GM19455 (cell line): ENCODE results near the gene XDH.

Source experiments
- ATAC-seq: cut with Tn5 transposase; IDR thresholded peaks from one replicate; pipeline ENCODE4 v1.9.1; 2021; ENCODE audit not compliant: unreplicated experiment

The XDH gene

GRCh38 chr2:31366733-31367132 is 47.8 kb downstream of the XDH start:
- ATAC-seq: no peak

DNA sequence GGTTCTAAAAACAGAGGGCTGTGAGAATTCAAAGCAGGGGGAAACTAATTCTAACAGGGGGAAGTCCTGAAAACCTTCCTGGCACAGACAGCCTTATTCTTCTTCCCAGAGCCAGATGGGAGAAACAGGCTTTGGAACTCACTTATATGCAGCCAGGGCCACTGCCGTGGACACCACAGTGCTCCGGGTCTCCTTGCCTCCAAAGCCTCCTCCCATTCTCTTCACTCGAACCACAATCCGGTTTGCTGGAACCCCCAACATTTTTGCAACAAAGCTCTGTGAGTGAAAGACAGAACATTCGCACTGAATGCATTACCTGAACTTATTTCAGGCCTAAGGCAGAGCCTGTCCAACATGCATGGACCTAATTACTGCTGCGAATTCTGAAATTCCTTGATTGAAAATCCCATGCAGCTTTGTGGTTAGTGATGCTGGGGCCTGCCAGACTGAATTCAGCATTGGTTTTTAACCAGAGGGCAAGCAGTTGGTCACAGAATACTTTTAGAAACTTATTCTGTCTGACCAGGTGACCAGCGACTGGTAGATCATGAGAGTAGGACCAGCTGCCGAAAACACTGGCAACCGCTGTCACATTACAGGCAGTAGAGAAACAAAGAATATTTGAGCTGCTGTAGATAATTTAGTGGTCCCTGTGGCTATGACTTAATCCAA is 48.6 kb downstream of the XDH start:
- no peak for ATAC-seq

DNA sequence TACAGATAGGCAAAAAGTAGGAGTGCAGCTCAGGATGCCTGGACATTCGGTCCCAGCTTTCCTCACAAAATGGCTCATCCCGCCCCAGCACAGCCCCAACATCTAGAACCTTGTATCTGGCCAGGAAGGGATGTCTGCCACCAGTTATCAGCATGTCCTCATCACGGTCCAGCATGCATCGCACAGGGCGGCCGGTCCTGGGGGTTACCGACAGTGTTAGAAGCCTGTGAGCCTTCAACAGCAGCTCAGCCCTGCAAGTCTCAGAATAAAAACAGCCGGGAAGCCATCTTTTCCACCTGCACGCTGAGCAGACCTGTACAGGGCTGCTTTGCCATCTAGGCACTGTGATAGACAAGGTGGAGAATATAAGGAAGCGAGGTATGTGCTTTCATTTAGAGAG is 49.2 kb downstream of the XDH start:
- ATAC-seq: no peak

- ATAC-seq: no peak
Observed at GRCh38 chr2:31363956-31364750, 50.4 kb downstream of the XDH start.

DNA sequence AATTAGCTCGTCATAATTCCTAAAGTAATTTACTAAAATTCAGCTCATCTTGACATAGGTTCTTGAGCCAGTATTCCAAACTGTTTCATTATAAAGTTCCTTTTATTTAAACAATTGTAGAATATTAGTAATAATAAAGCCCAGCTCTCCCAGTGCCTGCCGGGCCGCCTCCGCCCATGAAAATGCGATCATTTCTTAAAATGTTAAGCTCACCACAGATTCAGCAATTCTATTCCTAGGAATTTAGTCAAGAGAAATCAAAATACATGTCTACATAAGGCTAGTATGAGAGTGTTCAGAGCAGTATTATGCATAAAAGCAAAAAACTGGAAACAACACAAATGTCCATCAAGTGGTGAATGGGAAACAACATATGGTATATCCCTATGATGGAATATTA is 52.0 kb downstream of the XDH start:
- ATAC-seq: no peak

DNA sequence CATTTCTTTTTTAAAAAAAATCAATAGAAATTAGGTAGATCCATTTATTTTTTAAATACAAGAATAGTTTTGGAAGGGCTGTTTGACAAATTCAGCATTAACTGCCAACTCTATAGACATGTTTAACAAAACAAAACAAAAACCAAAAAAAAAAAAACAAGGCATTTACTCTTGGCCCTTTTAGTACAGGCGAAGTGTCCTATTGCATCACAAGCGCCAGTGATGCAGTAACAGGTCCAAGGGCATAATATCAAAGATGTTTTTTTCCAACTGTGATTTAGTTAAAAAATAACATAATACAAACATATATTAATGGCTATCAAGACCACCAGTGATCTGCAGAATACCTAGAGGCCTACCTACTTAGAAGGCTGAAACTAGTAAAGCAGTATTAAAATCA is 55.3 kb downstream of the XDH start:
- no peak for ATAC-seq

DNA sequence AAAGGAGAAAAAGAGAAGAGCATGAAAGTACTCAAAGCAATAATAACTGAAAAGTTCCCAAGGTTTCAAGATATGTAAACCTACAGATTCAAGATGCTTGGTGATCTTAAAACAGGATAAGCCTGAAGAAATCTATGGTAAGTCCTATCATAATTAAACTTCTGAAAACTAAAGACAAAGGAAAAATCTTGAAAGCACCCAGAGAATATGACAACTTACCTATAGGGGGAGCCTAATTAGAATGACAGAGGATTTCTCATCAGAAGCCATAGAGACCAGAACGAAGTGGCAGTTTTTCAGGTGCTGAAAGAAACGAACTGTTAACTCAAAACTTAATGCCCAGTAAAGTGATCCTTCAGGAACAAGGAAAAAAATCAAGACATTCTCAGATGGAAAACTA is 59.7 kb downstream of the XDH start:
- no peak for ATAC-seq

GRCh38 chr2:31353179-31353578 is 61.4 kb downstream of the XDH start:
- no peak for ATAC-seq

DNA sequence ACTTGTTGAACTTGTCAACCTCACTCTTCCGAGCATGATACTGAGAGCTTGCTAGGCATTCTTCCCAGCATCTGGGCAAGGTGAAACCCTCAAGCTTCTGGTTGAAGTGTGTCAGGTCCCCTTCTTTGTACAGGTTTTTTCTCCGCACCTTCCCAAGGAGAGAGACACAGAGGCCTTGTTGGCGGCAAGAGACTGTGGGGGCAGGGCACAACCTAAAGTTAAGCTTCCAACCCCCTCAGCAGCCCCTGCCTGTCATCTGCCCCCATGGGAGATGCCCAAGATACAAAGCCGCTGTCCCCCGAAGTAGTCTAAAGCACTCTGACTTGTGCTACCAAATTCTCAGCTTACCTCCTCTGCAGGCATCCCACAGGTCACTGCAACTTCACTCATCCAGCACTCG is 64.9 kb downstream of the XDH start:
- ATAC-seq: no peak

- ATAC-seq: no peak
Observed at GRCh38 chr2:31349160-31349559, 65.4 kb downstream of the XDH start.

DNA sequence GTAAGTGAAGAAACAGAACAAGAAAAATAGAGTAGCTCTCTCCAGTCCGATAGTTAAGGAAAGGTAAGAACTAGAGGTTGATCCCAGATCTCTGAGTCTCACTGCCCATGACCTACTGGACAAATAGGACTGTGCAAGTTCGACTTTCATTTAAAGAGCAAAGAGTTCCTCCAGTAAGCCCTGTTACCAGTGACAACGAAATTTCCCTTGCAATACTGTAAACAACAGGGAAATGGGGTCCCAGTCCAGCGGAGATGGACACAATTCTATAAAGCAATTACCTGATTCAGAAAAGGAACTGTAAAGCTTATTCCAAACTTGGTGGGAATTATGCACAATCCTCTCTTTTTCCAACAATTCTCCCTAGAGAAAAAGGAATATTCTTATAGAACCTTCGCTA is 65.9 kb downstream of the XDH start:
- ATAC-seq: no peak

DNA sequence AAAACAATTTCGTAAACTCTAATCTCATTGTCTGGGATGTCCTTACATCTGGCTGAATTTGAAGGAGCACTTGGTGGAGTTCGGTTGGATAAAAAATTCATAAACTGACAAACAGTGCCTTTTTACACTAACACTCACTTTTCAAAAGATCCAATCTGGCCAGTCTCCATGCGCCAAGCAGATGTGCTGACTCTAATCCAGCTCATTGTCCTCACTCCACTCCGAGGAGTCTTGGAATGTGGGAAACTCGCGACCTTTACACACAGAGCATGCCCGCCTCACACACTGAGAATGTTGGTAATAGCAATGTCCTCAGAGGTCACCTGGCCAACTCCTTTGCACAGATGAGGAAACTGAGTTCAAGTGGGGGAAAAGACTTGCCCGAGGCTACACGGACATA is 66.8 kb downstream of the XDH start:
- ATAC-seq: no peak

GRCh38 chr2:31347319-31347718 is 67.2 kb downstream of the XDH start:
- ATAC-seq: no peak

GRCh38 chr2:31344447-31344846 is 70.1 kb downstream of the XDH start:
- ATAC-seq: no peak

GRCh38 chr2:31341351-31341750 is 73.2 kb downstream of the XDH start:
- no peak for ATAC-seq

DNA sequence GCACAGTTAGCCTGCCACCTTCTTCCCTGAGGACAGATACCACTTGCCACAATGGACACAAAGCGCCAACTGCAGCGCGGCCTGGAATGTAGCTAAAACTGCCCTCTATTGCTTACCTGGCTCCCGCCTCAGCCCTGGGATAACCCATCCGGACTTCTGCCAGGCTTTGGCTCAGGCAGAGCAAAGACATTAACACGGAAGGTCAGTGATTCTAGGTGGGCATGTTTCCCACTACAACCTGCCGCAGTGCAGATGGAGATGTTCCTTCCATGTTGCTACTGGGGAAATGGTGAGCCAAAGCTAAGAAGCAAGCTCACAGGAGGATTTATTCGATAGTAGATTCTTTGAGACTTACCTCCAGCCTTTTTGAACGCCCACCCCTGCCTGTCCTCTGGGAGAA is 74.8 kb downstream of the XDH start:
- ATAC-seq: no peak

GRCh38 chr2:31337860-31338259 is 76.7 kb downstream of the XDH start:
- ATAC-seq: no peak

GRCh38 chr2:31337197-31337596 is 77.3 kb downstream of the XDH start:
- ATAC-seq: no peak

DNA sequence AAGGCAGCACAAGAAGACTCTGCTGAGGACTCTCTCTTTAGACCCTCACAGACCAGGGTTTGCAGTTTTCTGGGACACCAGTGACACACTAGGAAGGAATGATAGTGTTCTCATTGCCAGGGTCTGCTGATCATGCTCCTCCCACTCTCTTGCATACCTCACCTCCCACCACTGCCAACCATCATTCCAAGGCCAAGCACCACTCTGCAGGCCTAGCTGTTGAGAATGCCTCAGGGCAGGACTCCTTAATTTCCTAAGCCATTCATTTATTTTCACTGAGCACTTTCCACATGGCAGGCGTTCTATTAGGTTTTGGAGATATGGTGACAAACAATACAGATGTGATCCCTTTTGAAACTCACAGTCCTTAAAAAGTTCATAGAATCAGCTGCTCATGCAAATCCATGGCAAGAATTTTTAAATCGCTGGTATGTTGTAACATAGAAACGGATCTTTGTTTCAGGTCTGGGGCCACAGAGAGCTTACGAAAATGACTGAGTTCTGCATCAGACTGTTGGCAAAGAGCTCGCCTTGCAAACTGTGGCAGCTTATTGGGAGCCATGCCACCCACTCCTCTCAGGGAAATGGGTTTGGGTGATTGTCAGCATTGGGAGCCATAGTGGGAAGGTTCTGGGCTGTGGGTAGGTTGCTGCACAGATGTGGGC is 78.5 kb downstream of the XDH start:
- ATAC-seq: no peak

- ATAC-seq: no peak
Observed at GRCh38 chr2:31334311-31335026, 80.1 kb downstream of the XDH start.

GRCh38 chr2:31333527-31334183 is 80.9 kb downstream of the XDH start:
- ATAC-seq: peak; percentile 92
